CD14-positive monocyte (primary cell): Measurements from ENCODE around the gene WDR4. TPM values are rescaled to one million over a fixed set of nuclear protein-coding genes. Genes with fewer than 3 reads are reported as not detected.

Experiments
- DNase-seq, 3 donors: peaks; one replicate each; pipeline ENCODE4 v3.0.0-alpha.2; 2011 to 2022
- H2AFZ ChIP-seq: 2 replicates; pipeline ENCODE4 v1.6.0; 2012; ENCODE audit warnings: mild to moderate bottlenecking, low read depth, low read length, inconsistent platforms; ENCODE audit not compliant: insufficient read depth, poor library complexity, severe bottlenecking
- H3K27ac ChIP-seq, 2 donors: 1 replicate in 1 of 2; 2 replicates in 1 of 2; pipeline ENCODE4 v1.5.1; 2012 to 2013; ENCODE audit warnings: low read length in 2 of 2, control low read depth in 1 of 2, inconsistent platforms in 1 of 2, low read depth in 1 of 2, mild to moderate bottlenecking in 1 of 2
- H3K27me3 ChIP-seq, 2 donors: one replicate each; pipeline versions ENCODE4 v1.6.0 to v1.6.1; 2011 to 2013; ENCODE audit warnings: low read length in 2 of 2; ENCODE audit not compliant: control insufficient read depth in 2 of 2, insufficient read depth in 2 of 2
- H3K36me3 ChIP-seq, 2 donors: replicated peaks in 1 of 2; 1 replicate in 1 of 2; 2 replicates in 1 of 2; pipeline versions ENCODE4 v1.5.1 to v1.6.1; 2012 to 2013; ENCODE audit warnings: low read length in 2 of 2, control low read depth in 1 of 2, inconsistent platforms in 1 of 2, mild to moderate bottlenecking in 1 of 2; ENCODE audit not compliant: insufficient read depth in 2 of 2, control insufficient read depth in 1 of 2
- H3K4me1 ChIP-seq, 2 donors: 1 replicate in 1 of 2; 2 replicates in 1 of 2; pipeline versions ENCODE4 v1.5.1 to v1.6.1; 2012 to 2013; ENCODE audit warnings: low read length in 2 of 2, control low read depth in 1 of 2, inconsistent platforms in 1 of 2, mild to moderate bottlenecking in 1 of 2, moderate library complexity in 1 of 2; ENCODE audit not compliant: insufficient read depth in 2 of 2, control insufficient read depth in 1 of 2
- H3K4me2 ChIP-seq: replicated peaks from 2 replicates; pipeline ENCODE3; 2012; ENCODE audit warnings: low read length, moderate library complexity, mild to moderate bottlenecking; ENCODE audit not compliant: poor library complexity, severe bottlenecking; ENCODE audit errors: extremely low read depth
- H3K4me3 ChIP-seq, 3 experiments: fragments of 200-600 bp in 1 of 3; sonication (generic) in 1 of 3; replicated peaks in 1 of 3; 1 replicate in 2 of 3; 2 replicates in 1 of 3; pipeline ENCODE4 v1.5.1; 2011 to 2013; ENCODE audit warnings: low read length in 3 of 3, mild to moderate bottlenecking in 3 of 3, control low read depth in 2 of 3, low read depth in 2 of 3, inconsistent platforms in 1 of 3, moderate library complexity in 1 of 3
- H3K79me2 ChIP-seq: 2 replicates; pipeline ENCODE4 v1.6.0; 2012; ENCODE audit warnings: mild to moderate bottlenecking, control low read depth, inconsistent platforms, low read length, moderate library complexity; ENCODE audit not compliant: insufficient read depth
- H3K9ac ChIP-seq: 2 replicates; pipeline ENCODE4 v1.6.0; 2017; ENCODE audit warnings: low read length, mild to moderate bottlenecking; ENCODE audit not compliant: insufficient read depth, poor library complexity, severe bottlenecking
- H3K9me3 ChIP-seq, 2 donors: replicated peaks in 1 of 2; 1 replicate in 1 of 2; 2 replicates in 1 of 2; pipeline versions ENCODE4 v1.5.1 to v1.6.1; 2012 to 2013; ENCODE audit warnings: low read length in 2 of 2, control low read depth in 1 of 2; ENCODE audit not compliant: control insufficient read depth in 1 of 2, insufficient read depth in 1 of 2
- H4K20me1 ChIP-seq: 2 replicates; pipeline ENCODE4 v1.6.0; 2012; ENCODE audit warnings: mild to moderate bottlenecking, low read length, control low read depth, moderate library complexity; ENCODE audit not compliant: insufficient read depth
- H3K27ac Mint-ChIP-seq, 7 donors: one replicate each; pipeline ENCODE4 v1.8.0; 2020; ENCODE audit warnings: mild to moderate bottlenecking in 7 of 7, mixed read lengths in 7 of 7, moderate library complexity in 6 of 7, inconsistent platforms in 2 of 7
- H3K27me3 Mint-ChIP-seq, 3 donors: one replicate each; pipeline ENCODE4 v1.8.0; 2021 to 2022; ENCODE audit warnings: low read depth in 3 of 3, mild to moderate bottlenecking in 3 of 3, mixed read lengths in 3 of 3, moderate library complexity in 3 of 3, inconsistent platforms in 1 of 3
- H3K36me3 Mint-ChIP-seq, 2 donors: one replicate each; pipeline ENCODE4 v1.8.0; 2020; ENCODE audit warnings: mixed read lengths in 2 of 2, inconsistent platforms in 1 of 2, mild to moderate bottlenecking in 1 of 2
- H3K4me1 Mint-ChIP-seq: one replicate; pipeline ENCODE4 v1.8.0; 2020; ENCODE audit warnings: mild to moderate bottlenecking, mixed read lengths
- H3K4me3 Mint-ChIP-seq, 2 donors: one replicate each; pipeline ENCODE4 v1.8.0; 2020; ENCODE audit warnings: mild to moderate bottlenecking in 2 of 2, mixed read lengths in 2 of 2, moderate library complexity in 1 of 2
- H3K9me3 Mint-ChIP-seq, 7 donors: one replicate each; pipeline ENCODE4 v1.8.0; 2020 to 2022; ENCODE audit warnings: mixed read lengths in 7 of 7, mild to moderate bottlenecking in 6 of 7, moderate library complexity in 6 of 7, inconsistent platforms in 2 of 7
- WGBS: methylation state at CpG from one replicate; pipeline ENCODE4 v1.1.5; 2013; ENCODE audit warnings: missing lambda C conversion rate; ENCODE audit not compliant: insufficient coverage; 5-methylcytosine and 5-hydroxymethylcytosine counted together
- intact Hi-C, 2 donors: fragments of 100-400 bp; cut with micrococcal nuclease; formaldehyde crosslinking; loops; one replicate each; pipeline versions ENCODE4 v1.15.0 to v1.15.1; 2023
- polyA plus RNA-seq, 3 donors: library from polyadenylated mRNA; depleted of rRNA in 1 of 3; unstranded in 2 of 3; stranded (reverse) in 1 of 3; fragments of 300-500 nt in 2 of 3; fragments of >200 nt in 1 of 3; fragmentation: Illumina TruSeq in 2 of 3; gene quantifications; 1 replicate in 2 of 3; 2 replicates in 1 of 3; pipeline ENCODE4 v1.2.3, GENCODE V29; 2012 to 2021
- TF ChIP-seq, protein P1 (sequence below): fragments of 200-600 bp; IDR thresholded peaks from one replicate; pipeline ENCODE4 v1.8.0; 2022; ENCODE audit warnings: antibody characterized with exemption, mild to moderate bottlenecking

Gene WDR4
- polyA plus RNA-seq, 3 donors: 2.9 to 7.0 (median 3.6) TPM

DNA sequence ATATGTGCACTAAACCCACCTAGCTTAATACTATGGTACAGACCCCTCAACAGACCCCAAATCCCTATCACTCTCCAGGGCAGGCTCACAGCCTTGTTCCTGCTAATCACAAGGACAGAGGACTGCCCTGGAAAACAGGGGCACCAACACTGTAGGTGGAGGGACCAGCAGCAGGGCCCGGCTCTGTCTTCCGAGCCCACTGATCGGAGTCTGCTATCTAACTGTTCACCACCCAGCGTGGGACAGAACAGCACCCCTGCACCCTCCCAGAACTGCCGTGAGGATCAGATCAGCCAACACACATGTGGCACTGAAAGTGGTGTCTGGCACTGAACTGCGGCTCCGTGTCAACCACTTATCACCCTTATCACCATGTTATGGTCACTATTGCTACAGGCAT lies 6.2 kb downstream of the WDR4 start:
- Histone ChIP-seq H3K4me1 (peaks cover 2 to 3% of the 10 kb centered on the region in 2 donors), H3K27ac (no peak overlapping the region), H3K9me3 (no peaks in the 10 kb centered on the region), H3K9ac (no peak overlapping the region), H3K36me3 (peaks cover 67 to 85% of the 10 kb centered on the region in 2 donors), H3K4me2 (no peak overlapping the region), H3K4me3 (no peak overlapping the region), H4K20me1 (no peaks in the 10 kb centered on the region), H2AFZ (no peak overlapping the region), H3K79me2 (peaks cover 30% of the 10 kb centered on the region), H3K27me3 (no peaks in the 10 kb centered on the region)
- intact Hi-C loops: no loop called here
- peak overlapping the region in 2 of 7 donors; percentile 61 to 76 for H3K27ac Mint-ChIP-seq
- no peak for DNase-seq
- TF ChIP-seq, protein P1, sequence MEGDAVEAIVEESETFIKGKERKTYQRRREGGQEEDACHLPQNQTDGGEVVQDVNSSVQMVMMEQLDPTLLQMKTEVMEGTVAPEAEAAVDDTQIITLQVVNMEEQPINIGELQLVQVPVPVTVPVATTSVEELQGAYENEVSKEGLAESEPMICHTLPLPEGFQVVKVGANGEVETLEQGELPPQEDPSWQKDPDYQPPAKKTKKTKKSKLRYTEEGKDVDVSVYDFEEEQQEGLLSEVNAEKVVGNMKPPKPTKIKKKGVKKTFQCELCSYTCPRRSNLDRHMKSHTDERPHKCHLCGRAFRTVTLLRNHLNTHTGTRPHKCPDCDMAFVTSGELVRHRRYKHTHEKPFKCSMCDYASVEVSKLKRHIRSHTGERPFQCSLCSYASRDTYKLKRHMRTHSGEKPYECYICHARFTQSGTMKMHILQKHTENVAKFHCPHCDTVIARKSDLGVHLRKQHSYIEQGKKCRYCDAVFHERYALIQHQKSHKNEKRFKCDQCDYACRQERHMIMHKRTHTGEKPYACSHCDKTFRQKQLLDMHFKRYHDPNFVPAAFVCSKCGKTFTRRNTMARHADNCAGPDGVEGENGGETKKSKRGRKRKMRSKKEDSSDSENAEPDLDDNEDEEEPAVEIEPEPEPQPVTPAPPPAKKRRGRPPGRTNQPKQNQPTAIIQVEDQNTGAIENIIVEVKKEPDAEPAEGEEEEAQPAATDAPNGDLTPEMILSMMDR: no peak
- 100% methylated on average over 5 of the region's 7 CpGs for WGBS
- H3K4me1 Mint-ChIP-seq: peaks cover 2% of the 10 kb centered on the region
- H3K9me3 Mint-ChIP-seq: peaks cover 0 to 2% (median 0%) of the 10 kb centered on the region in 7 donors
- H3K27me3 Mint-ChIP-seq: peaks cover 0 to 2% (median 0%) of the 10 kb centered on the region in 3 donors
- no peak overlapping the region for H3K4me3 Mint-ChIP-seq
- peaks cover 69 to 87% of the 10 kb centered on the region in 2 donors for H3K36me3 Mint-ChIP-seq

DNA sequence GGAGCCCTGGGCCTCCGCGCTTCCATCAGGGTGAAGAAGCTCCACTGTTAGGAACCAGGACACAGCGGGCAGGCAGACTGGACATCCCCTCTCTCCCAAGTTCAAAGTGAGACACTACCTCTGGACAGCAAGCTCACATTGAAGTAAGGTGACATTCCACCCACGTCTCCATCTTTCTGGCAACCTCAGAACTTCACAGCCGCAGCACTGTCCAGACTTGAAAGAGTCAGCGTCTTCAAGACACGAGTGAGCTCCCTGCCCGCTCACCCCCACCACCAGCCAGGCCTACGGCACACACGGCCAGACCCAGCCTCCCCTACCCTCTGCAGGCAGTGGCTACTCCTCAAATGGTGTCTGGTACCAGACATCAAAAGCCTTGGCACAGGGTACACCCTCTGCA lies 11.1 kb downstream of the WDR4 start:
- peaks cover 49% of the 10 kb centered on the region for H3K79me2 ChIP-seq
- no peaks in the 10 kb centered on the region for H3K9me3 ChIP-seq
- H3K9me3 Mint-ChIP-seq: no peaks in the 10 kb centered on the region
- H3K36me3 ChIP-seq: peaks cover 63 to 98% of the 10 kb centered on the region in 2 donors
- H3K4me3 Mint-ChIP-seq: no peak overlapping the region
- H3K27me3 Mint-ChIP-seq: no peaks in the 10 kb centered on the region
- 94% methylated on average over 10 of the region's 10 CpGs for WGBS
- no peak overlapping the region for H3K4me2 ChIP-seq
- no peak for DNase-seq
- H3K36me3 Mint-ChIP-seq: peaks cover 74 to 93% of the 10 kb centered on the region in 2 donors
- intact Hi-C loops: loop anchor here in 1 of 2 donors (10.0 kb wide), 1 partner anchor 63 kb away; no protein-coding TSS in a partner anchor
- H3K27ac ChIP-seq: no peak overlapping the region
- peak overlapping the region in 1 of 7 donors; percentile 14 for H3K27ac Mint-ChIP-seq
- H2AFZ ChIP-seq: no peak overlapping the region
- TF ChIP-seq, protein P1: no peak
- no peak overlapping the region for H3K4me3 ChIP-seq
- peaks cover 18% of the 10 kb centered on the region for H4K20me1 ChIP-seq
- no peaks in the 10 kb centered on the region for H3K4me1 Mint-ChIP-seq
- no peaks in the 10 kb centered on the region for H3K4me1 ChIP-seq
- no peak overlapping the region for H3K9ac ChIP-seq
- H3K27me3 ChIP-seq: no peaks in the 10 kb centered on the region
